GM18511 (cell line): ENCODE data around the gene DUSP5.
"Not testable (repeated sequence)": the region's sequence is repeated elsewhere in the genome, so short reads cannot be mapped to it uniquely, and the experiment has no call there.

Source experiments
- ATAC-seq: cut with Tn5 transposase; IDR thresholded peaks from one replicate; pipeline ENCODE4 v1.9.1; 2021; ENCODE audit warnings: mild to moderate bottlenecking, moderate library complexity; ENCODE audit not compliant: unreplicated experiment

The DUSP5 gene, protein sequence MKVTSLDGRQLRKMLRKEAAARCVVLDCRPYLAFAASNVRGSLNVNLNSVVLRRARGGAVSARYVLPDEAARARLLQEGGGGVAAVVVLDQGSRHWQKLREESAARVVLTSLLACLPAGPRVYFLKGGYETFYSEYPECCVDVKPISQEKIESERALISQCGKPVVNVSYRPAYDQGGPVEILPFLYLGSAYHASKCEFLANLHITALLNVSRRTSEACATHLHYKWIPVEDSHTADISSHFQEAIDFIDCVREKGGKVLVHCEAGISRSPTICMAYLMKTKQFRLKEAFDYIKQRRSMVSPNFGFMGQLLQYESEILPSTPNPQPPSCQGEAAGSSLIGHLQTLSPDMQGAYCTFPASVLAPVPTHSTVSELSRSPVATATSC

DNA sequence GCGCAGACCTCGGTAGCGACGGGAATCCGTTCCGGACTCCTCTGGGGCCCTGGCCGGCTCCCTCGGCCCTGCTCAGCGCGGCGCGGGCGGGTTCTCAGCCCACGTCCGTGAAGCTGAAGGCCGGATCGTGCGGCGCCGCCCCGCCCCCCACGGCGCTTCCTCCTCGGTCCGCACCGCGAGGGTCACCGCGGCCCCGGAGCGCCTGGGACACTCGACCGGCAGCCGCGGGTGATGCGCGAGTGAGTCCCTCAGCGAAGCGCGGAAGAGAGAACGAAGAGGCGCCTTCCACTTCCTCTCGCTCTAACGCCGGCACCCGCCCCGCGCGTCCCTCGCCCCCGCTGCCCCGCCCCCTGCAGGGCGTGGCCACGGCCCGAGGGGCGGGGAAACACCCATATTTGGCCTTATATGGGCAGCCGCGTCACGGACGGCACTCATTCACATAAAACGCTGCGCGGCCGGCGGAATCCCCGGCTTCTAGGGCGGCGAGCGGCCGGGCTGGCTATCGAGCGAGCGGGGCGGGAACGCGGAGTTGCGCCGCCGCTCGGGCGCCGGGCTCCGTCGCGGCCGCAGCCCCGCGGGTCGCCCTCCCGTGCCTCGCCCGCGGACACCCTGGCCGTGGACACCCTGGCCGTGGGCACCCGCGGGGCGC is at the start of gene DUSP5:
TSS of gene DUSP5 (plus strand) at position 470 of the 649 bp plus-strand sequence. CDS start 215 bp downstream, outside the sequence.
- ATAC-seq, result peak; percentile 55

DNA sequence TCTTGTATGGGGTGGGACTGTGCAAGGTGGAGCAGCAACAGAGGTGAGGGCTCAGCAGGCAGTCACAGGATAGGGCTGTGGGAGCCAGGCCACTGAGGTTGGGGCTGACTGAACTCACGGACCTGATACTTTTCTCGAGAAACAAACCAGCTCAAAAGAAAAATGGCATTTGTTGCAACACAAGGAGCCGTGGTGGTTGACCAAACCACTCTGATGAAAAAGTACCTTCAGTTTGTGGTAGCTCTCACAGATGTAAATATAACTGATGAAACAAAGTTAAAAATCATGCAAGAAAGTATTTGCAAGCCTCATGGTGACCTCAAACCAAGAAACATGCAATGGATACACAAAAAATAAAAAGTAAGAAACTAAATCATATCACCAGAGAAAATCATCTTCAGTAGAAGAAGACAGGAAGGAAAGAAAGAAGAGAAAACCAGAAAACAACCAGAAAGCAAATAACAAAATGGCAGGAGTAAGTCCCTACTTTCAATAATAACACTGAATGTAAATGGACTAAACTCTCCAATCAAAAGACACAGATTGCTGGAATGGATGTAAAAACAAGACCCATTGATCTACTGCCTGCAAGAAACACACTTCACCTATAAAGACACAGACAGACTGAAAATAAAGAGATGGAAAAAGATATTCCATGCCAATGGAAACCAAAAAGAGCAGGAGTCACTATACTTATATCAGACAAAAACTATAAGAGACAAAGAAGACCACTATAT is 48.9 kb upstream of the DUSP5 start:
- ATAC-seq, result no peak

DNA sequence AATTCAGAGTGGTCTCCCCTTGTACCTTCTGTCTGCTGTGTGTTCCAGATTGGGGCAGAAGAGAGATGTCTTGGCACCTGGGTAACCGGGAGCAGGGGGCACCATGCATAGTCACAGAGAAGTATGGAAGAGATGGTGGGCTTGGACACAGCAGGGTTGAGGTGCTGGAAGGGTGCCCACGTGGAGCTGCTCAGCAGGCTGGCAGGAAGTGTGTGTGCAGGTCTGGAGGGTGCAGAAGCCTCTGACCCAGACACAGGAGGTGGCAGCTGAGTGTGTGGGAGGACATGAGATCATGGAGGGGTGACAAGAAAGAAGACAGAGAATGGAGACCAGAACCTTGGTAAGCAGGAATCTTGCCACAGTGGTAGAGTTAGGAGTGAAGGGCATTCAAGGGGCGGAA is 42.3 kb upstream of the DUSP5 start:
- peak; percentile 36 for ATAC-seq

DNA sequence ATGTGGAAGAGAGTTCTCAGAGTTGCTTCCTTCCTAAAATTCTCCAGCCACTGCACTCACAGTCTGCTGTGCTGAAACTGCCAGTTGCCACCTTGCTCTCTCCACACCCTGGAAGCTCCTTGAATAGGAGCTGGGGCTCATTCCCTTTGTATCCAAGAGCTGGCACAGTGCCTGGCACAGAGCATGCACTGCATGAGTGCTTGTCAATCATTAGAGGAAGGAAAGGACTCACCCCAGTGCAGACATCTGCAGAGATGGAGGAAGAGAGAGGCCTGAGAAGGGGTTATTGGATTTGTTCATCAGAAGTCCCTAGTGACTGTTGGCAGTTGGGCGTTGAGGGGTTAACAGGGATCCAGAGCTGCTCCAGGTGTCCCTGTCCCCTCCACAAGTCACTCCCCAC is 41.7 kb upstream of the DUSP5 start:
- no peak for ATAC-seq

DNA sequence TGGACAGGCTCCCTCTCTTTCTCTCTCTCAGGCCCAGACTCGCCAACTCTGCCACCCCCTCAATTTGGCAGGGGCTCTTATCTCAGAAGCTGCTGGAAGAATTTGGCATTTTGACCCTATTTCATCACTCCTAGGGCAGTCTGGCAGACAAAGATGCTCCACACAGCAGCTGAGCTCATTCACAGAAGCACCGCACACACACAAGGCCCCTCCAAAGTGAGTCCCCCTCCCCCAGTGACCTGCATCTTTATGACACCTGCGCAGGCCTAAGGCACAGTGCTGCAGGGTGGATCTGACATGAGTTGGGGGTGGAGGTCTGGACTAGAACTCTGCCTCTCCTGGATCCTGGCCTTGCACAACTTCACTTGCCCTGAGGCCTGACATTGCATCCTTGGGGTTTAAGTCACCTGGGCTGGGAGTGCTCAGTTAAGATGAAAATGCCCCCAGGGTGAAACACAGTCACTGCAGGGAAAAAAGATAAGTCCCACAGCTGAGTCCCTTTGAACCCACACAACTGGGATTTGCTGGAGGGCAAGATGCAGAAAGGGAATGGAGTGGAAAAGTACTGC is 41.1 kb upstream of the DUSP5 start:
- no peak for ATAC-seq

DNA sequence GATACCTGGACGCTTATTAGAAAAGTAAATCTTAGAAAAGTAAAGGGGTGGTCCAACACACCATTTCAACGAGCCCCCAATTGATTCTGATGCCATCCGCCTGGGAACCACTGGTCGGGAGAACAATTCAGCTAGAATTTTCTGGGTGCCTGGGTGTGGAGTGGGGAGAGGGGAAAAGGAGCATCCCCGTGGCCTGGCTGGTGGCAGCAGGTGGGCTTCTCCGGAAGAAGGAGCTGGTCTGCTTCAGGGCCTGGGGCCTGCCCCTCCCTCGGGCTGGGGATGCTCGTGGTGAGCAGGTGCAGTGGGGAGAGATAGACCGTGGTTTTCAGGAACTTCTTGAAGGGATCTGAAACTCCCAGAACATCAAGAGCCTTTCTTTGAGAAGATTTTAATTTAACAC is 39.9 kb upstream of the DUSP5 start:
- ATAC-seq, result peak; percentile 28

DNA sequence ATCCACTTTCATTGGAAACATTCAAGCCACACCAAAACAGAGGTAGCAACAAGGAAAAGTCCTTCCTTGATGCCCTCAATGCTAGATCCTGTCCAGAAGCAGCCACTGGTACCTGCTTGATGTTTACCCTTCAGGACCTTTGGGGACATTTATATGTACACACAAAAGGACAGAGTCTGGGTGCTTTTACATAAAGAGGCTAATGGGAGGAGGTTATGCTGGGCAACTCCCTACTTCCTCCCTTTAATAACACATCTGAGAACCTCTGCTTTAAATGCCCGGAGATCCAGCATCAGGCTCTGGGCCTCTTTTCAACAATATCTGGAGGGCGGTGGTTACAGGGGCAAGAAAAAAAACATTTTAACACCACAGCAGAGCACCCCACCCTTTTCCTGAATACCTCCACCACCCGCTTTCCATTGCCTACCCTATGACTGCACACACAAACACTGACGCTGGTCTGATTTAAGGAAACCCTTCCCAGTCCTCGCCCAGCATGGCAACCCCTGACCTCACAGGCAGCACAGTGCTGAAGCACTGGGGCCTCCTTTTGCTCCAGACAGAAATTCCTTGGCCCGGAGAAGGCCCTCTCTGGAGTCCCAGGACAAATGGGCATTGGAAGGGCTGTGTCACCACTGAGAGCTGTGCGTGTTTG is 39.3 kb upstream of the DUSP5 start:
- peak; percentile 50 for ATAC-seq

DNA sequence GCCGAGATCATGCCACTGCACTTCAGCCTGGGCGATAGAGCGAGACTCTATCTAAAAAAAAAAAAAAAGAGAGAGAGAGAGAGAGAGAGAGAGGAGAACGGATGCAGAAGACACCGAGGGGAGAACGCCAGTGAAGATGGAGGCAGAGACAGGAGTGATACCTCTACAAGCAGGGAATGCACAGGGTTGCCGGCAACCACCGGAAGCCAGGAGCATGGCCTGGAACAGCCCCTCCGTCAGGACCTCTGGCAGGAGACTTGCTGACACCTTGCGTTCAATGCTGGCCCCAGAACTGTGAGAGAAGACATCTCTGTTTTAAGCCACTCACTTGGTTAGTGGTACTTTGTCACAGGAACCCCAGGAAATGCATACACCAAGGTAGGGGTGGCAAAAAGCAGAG is 38.1 kb upstream of the DUSP5 start:
- ATAC-seq, result no peak

DNA sequence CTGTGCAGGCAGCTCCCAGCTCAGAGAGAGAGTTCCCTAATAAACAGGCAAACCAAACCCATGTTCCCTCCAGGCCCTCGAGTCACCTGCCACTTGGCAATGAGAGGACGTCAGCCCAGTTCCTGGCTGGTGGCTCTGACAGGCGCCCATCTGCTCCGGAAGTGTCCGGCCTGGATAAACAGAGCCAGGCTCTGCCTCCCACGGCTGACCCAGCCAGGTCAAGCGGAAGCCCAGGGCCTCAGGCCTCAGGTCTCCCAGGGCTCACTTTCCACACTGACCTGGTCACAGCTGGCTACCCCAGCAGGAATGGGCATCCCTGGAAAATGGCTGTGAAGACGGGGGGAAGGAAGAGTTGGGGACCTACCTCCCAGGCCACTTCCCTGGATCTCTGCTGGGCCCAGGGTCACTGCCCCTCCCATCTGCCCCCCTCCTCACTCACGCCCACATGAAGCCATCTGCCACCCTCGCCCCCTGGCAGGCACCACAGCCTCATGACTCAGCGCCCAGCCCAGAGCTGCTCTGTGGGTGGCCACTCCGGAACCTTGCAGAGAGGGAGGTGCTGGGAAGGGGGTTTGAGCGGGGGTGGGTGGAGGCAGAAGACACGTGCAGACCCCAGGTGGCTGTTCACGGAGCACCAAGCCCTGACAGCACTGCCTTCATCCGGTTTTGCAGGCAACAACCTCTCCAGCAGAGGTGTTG is 37.4 kb upstream of the DUSP5 start:
- ATAC-seq, result peak; percentile 37

DNA sequence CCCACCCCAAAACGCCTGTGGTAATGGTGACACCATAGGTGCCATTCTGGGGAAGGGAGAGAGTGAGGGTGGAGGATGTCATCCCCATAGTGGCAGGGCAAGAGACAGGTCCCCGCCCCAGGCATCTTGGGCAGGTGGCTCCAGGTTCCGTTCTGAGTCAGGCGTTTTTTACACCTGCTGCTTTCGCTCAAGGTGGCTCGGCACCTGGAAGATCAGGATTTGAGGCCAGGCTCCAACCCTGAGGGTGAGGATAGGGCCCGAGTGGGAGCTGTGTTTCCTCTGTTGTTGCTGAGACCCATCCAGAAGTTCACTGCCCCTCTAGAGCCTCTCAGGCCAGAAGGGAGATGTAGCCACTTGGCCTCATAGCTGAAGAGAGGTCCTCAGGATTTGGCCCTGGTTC is 36.6 kb upstream of the DUSP5 start:
- no peak for ATAC-seq

DNA sequence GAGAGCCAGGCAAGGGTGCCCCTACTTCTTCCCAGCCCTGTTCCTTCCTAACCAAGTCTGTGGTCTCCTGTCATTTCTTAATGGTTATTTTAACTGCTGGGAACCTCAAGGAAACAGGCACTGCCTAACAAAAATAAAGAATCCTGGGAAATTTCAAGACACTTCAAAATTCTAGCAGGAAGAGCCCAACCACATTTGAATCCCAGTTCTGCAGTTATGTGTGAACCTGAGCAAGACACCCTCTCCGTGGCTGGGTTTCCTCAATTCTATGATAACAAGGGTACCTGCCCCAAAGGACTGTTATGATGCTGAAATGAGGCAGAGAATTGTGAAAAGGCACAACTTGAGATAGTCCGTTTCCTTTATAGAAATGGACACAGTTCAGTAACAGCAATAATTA is 36.2 kb upstream of the DUSP5 start:
- ATAC-seq, result no peak

DNA sequence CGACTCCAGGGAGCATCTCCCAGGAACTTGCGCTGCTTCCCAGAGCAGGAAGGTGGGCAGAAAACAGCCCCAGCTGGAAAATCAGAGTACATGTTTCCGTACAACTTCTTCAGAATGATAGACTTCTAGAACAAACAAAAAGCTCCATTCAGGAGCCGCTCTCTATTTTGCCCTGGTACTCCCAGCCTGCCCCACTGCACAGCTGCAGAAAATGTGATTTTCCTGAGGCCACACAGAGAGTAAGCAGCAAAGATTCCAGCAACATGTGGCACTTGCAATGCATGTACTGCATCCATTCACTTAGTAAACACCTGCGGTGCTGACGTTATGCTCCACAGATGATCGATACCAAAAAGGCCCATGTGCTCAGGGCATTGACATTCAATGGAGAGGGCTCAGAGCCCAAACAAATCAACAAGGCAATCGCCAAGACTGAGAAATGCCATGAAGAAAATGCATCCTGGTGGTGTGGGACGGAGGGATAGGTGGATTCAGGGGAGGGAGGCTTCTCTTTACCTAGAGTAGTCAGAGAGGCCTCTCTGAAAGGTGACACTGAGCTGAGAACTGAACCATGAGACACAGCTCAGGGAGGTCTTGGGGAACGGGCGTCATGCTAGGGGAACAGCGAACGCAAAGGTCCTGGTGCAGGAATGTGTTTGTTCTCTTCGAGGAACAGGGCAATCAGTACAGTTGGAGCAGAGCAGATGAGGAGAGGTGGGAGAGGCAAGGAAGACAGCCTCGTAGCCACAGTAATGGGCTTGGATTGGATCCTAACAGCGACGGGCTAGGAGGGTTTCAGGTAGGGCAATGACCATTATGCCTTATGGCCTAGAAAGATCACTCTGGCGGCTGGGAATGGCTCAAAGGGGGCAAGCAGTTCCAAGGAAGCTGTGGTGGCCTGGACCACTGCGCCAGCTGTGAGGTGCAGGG is 35.3 kb upstream of the DUSP5 start:
- ATAC-seq, result no peak

DNA sequence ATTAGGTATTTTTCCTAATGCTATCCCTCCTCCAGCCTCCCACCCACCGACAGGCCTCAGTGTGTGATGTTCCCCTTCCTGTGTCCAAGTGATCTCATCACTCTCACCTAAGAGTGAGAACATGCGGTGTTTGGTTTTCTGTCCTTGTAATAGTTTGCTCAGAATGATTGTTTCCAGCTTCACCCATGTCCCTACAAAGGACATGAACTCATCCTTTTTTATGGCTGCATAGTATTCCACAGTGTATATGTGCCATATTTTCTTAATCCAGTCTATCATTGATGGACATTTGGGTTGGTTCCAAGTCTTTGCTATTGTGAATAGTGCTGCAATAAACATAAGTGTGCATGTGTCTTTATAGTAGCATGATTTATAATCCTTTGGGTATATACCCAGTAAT is 29.4 kb upstream of the DUSP5 start:
- not testable (repeated sequence) for ATAC-seq

DNA sequence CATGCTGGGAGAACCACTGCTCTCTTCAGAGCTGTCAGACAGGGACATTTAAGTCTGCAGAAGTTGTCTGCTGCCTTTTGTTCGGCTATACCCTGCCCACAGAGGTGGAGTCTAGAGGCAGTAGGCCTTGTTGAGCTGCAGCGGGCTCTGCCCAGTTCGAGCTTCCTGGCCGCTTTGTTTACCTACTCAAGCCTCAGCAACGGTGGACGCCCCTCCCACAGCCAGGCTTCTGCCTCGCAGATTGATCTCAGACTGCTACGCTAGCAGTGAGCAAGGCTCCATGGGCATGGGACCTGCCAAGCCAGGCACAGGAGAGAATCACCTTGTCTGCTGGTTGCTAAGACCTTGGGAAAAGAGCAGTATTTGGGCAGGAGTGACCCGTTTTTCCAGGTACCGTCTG is 27.2 kb upstream of the DUSP5 start:
- not testable (repeated sequence) for ATAC-seq

DNA sequence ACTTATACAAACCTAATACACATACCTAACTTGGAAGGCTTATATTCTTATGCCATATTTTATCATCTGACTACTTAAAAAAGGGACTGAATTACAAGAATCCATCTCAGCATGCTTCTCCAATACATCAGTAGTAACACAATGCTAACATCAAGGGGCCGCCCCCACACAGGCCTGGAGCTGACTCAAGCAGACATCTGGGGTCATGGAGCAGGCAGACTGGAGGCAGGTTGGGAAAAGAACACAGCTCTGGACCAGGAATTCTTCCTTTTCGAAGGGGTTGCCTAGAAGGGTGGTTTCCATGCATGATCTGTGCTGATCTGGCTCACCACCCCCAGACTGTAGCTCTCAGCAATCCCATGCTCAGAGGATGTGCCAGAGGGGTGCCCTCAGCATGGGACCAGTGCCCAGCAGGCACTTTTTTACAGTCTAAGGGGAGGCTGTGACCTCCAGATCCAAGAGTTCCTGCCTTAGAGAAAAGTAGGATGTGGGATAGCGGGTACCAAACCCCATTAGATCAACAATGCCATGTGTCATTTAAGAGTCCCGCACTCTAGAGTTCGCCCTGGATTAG is 26.1 kb upstream of the DUSP5 start:
- ATAC-seq, result no peak

DNA sequence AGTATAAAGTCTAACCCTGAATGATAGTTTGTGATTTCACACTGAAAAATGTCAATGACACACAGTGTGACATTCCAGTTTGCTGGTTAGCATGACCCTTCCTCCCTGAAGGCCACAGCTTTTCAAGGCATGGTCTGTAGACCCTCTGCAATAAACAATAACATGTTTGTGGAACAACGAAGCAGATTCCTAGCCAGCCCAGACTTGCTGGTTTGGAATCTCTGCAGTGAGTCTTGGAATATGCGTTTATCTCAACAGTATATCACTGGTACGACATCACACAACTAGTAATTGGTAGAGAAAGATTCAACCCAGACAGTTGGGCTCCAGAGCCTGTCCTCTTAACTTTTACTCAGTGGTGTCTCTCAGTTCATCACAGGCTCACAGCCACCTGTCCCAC is 23.7 kb upstream of the DUSP5 start:
- ATAC-seq, result no peak

DNA sequence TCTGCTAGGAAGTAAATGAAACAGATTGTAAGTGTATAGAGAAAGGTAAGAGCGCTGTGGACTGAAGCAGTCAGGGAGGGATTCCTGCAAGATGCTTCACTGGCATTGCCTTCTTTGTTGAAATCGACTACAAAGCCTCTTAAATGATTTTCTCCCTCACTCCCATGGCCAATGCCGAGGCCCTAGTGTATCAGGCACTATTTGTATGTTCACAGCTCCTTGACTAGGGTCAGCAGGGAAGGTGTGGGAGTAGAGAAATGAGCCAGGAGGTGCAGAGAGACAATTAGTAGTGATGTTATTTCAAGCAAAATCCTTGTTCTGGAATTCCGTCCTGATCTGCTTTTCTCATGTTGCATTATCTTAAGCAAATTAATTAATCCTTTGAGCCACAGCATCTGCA is 22.9 kb upstream of the DUSP5 start:
- ATAC-seq, result no peak

DNA sequence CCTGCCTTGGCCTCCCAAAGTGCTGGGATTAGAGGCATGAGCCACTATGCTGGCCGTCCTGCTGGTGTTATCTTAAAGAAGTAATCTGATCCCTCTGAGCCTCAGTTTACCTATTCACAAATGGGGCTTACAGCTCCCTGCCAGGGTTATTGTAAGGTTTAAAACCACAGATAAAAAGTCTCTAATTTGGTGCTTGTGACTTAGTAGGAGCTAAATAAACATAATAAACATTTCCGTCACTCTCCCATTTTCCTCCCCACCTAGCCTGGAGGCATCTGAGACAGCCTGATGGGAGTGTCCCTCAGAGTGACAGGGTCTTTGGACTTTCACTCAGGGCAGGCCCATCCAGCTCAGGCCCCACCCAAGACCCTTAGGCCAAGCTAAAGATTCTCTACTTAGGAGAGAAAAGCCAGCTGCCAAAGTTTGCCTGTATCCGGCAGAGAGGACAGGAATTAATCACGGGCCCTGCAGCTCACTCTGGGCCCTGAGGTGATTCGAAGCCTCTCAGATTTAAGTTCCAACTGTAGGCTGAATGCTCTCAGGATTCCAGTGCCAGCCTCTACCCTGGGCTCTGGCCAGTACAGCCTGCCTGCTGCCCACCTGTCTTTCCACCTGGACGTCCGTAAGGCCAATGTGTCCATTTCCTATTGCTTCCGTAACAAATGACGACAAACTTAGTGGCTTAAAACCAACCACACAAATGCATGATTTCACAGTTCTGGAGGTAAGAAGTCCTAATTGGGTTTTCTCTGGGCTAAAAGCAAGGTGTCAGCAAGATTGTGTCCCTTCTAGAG is 21.8 kb upstream of the DUSP5 start:
- no peak for ATAC-seq
